Endothelial cell (in vitro differentiated cells): ENCODE measurements around the gene TRPM5. TPM values are rescaled to one million over a fixed set of nuclear protein-coding genes. Genes with fewer than 3 reads are reported as not detected.

Experiments used
- DNase-seq: peaks from one replicate; pipeline ENCODE4 v3.0.0; 2021; ENCODE audit warnings: low spot score
- H3K27ac Mint-ChIP-seq: one replicate; pipeline ENCODE4 v1.8.0; 2021; ENCODE audit warnings: mixed read lengths, inconsistent platforms; ENCODE audit not compliant: unreplicated experiment
- H3K27me3 Mint-ChIP-seq: one replicate; pipeline ENCODE4 v1.8.0; 2021; ENCODE audit warnings: mild to moderate bottlenecking, moderate library complexity, mixed read lengths, inconsistent platforms; ENCODE audit not compliant: unreplicated experiment
- H3K36me3 Mint-ChIP-seq: one replicate; pipeline ENCODE4 v1.8.0; 2021; ENCODE audit warnings: mild to moderate bottlenecking, low read depth, mixed read lengths, inconsistent platforms; ENCODE audit not compliant: unreplicated experiment
- H3K4me1 Mint-ChIP-seq: one replicate; pipeline ENCODE4 v1.8.0; 2021; ENCODE audit warnings: mild to moderate bottlenecking, mixed read lengths, inconsistent platforms; ENCODE audit not compliant: unreplicated experiment
- H3K4me3 Mint-ChIP-seq: one replicate; pipeline ENCODE4 v1.8.0; 2021; ENCODE audit warnings: mild to moderate bottlenecking, mixed read lengths, inconsistent platforms; ENCODE audit not compliant: unreplicated experiment
- H3K9me3 Mint-ChIP-seq: one replicate; pipeline ENCODE4 v1.8.0; 2021; ENCODE audit warnings: mixed read lengths, inconsistent platforms; ENCODE audit not compliant: unreplicated experiment
- CTCF ChIP-seq: fragments of 200-600 bp; sonication (generic); IDR thresholded peaks from one replicate; pipeline ENCODE4 v1.5.0; 2021; ENCODE audit warnings: antibody characterized with exemption; ENCODE audit not compliant: unreplicated experiment
- total RNA-seq: library from RNA; stranded (reverse); fragmentation: NEBNext Ultra II Directional; extraction: Animal tissue kit (Norgen Biotek cat#: 25700); gene quantifications from one replicate; pipeline ENCODE4 v1.2.1, GENCODE V29; 2021; ENCODE audit not compliant: unreplicated experiment

Gene TRPM5
- total RNA-seq, 1 donor from 2014 or later: 0.38 TPM

GRCh38 chr11:2466069-2466801, 21.9 kb upstream of the TRPM5 start:
- TF ChIP-seq CTCF: no peak
- Mint-ChIP-seq H3K4me3 (no peak overlapping the region), H3K9me3 (no peaks in the 10 kb centered on the region), H3K4me1 (no peaks in the 10 kb centered on the region), H3K27ac (no peak overlapping the region), H3K27me3 (peaks cover 6% of the 10 kb centered on the region), H3K36me3 (no peaks in the 10 kb centered on the region)
- DNase-seq: no peak

- Mint-ChIP-seq H3K9me3 (no peaks in the 10 kb centered on the region), H3K36me3 (no peaks in the 10 kb centered on the region), H3K27me3 (peaks cover 6% of the 10 kb centered on the region), H3K4me1 (no peaks in the 10 kb centered on the region), H3K4me3 (no peak overlapping the region), H3K27ac (no peak overlapping the region)
- no peak for TF ChIP-seq CTCF
- DNase-seq: no peak
Observed at GRCh38 chr11:2465202-2466068, 21.1 kb upstream of the TRPM5 start.

- no peak overlapping the region for H3K27ac Mint-ChIP-seq
- no peak overlapping the region for H3K4me3 Mint-ChIP-seq
- no peaks in the 10 kb centered on the region for H3K4me1 Mint-ChIP-seq
- TF ChIP-seq CTCF: no peak
- no peaks in the 10 kb centered on the region for H3K9me3 Mint-ChIP-seq
- H3K36me3 Mint-ChIP-seq: no peaks in the 10 kb centered on the region
- DNase-seq: no peak
- H3K27me3 Mint-ChIP-seq: peaks cover 6% of the 10 kb centered on the region
Observed at GRCh38 chr11:2464451-2465165, 20.3 kb upstream of the TRPM5 start.

GRCh38 chr11:2463766-2464277, 19.5 kb upstream of the TRPM5 start:
- H3K27me3 Mint-ChIP-seq: peaks cover 11% of the 10 kb centered on the region
- TF ChIP-seq CTCF: no peak
- no peaks in the 10 kb centered on the region for H3K36me3 Mint-ChIP-seq
- no peak overlapping the region for H3K27ac Mint-ChIP-seq
- no peaks in the 10 kb centered on the region for H3K9me3 Mint-ChIP-seq
- no peak overlapping the region for H3K4me3 Mint-ChIP-seq
- H3K4me1 Mint-ChIP-seq: no peaks in the 10 kb centered on the region
- no peak for DNase-seq
